ENCODE data around the gene HMCN2. TPM values are rescaled to one million over a fixed set of nuclear protein-coding genes. Genes with fewer than 3 reads are reported as not detected.

Gene HMCN2
- total and polyA plus RNA-seq, 2 donors (not counting 1 experiment from before 2014, with no cell fraction given): 0.01 TPM; not detected in 1

DNA sequence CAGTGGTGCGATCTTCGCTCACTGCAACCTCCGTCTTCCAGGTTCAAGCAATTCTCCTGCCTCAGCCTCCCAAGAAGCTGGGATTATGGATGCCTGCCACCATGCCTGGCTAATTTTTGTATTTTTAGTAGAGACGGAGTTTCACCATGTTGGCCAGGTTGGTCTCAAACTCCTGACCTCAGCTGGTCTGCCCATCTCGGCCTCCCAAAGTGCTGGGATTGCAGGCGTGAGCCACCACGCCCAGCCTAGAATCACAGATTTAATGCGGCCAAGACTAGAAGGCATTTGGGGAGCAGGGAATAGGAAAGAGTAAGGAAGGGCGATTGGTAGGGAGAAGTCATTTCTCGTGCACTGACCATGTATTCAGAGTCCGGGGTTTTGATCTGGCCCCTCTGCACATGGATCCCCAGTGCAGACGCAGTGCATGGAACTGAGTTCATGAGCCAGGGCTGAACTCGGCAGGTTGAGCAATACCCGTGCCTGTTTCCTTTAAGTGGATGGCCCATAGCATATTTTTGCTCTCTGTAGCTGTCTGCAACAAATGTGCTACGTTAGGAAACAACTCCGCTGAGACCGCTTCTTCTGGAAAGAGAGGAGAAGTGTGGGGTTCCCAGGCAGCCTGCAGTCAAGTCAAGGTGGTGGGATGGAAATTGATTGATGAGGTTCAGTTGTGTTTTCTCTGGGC, 3.4 kb upstream of the HMCN2 start:
- peaks cover 2% of the 10 kb centered on the region for H3K4me1 Mint-ChIP-seq
- Histone ChIP-seq H3K36me3 (replicated peaks in 1 of 2; ENCODE audit: control extremely low read depth in 1 of 2, control insufficient read depth in 1 of 2, extremely low read depth in 1 of 2, insufficient read depth in 2 of 2, low read length in 1 of 2) (no peaks in the 10 kb centered on the region), H3K79me2 (ENCODE audit: control insufficient read depth, insufficient read depth, low read length) (no peaks in the 10 kb centered on the region), H3K4me3 (ENCODE audit: control extremely low read depth in 1 of 5, extremely low read depth in 1 of 5, insufficient read depth in 1 of 5, low read depth in 2 of 5, low read length in 4 of 5) (no peak overlapping the region), H3K9ac (ENCODE audit: low read length) (no peak overlapping the region), H3K27me3 (replicated peaks in 1 of 4; ENCODE audit: control extremely low read depth in 1 of 4, control insufficient read depth in 3 of 4, insufficient read depth in 4 of 4, low read length in 3 of 4) (peaks cover 0 to 50% (median 15%) of the 10 kb centered on the region in 4 experiments), H3K27ac (ENCODE audit: low read length in 2 of 2) (no peak overlapping the region), H2AFZ (ENCODE audit: insufficient read depth, low read depth, low read length, poor library complexity, severe bottlenecking) (no peak overlapping the region), H3K4me1 (ENCODE audit: control insufficient read depth in 2 of 2, insufficient read depth in 2 of 2, low read length in 2 of 2) (no peaks in the 10 kb centered on the region), H3K9me3 (ENCODE audit: control extremely low read depth in 1 of 3, control insufficient read depth in 2 of 3, insufficient read depth in 1 of 3, low read length in 2 of 3) (peaks cover 0 to 4% (median 0%) of the 10 kb centered on the region in 3 donors), H4K20me1 (ENCODE audit: control insufficient read depth, insufficient read depth, low read length, poor library complexity, severe bottlenecking) (no peaks in the 10 kb centered on the region), H3K4me2 (replicated peaks; ENCODE audit: low read depth, low read length, poor library complexity, severe bottlenecking) (no peak overlapping the region)
- no peak for ATAC-seq (ENCODE audit: low read depth)
- peaks cover 63% of the 10 kb centered on the region for H3K27me3 Mint-ChIP-seq
- DNase-seq: no peak
- WGBS (ENCODE audit: insufficient coverage): 75% methylated on average over 15 of the region's 17 CpGs
- no peak overlapping the region for H3K4me3 Mint-ChIP-seq
- H3K9me3 Mint-ChIP-seq (ENCODE audit: insufficient read depth): no peaks in the 10 kb centered on the region
- ChIA-PET CTCF (no interaction called here), POLR2A (no interaction called here)
- H3K27ac Mint-ChIP-seq: no peak overlapping the region
- intact Hi-C loops (cut with micrococcal nuclease): no loop called here
- no peak for TF ChIP-seq CTCF (IDR thresholded peaks at IDR 0.05)
- TF ChIP-seq EZH2 (IDR thresholded peaks at IDR 0.05; ENCODE audit: borderline replicate concordance, insufficient read depth, low read depth, low read length, poor library complexity, severe bottlenecking): no peak

DNA sequence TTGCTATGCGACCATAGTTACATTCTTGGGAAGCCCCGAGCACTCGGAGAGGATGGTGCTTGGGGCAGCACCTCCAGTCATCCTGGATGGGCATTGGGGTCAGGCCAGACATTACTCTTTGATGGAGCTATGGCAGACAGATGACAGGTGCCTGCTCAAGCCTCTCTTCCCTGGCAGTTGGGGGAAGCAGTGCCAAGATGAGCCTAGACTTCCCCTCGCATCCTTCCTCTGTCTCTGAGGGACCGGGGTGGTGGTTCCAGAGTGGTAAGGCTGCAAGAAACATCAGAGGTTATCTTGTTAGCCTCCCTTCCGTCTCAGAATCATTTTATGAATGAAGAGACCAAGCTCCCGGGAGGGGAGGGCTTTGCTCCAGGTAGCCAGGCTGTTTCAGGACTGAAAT, 2.8 kb upstream of the HMCN2 start:
- Histone ChIP-seq H3K4me3 (ENCODE audit: control extremely low read depth in 1 of 5, extremely low read depth in 1 of 5, insufficient read depth in 1 of 5, low read depth in 2 of 5, low read length in 4 of 5) (no peak overlapping the region), H3K4me1 (ENCODE audit: control insufficient read depth in 2 of 2, insufficient read depth in 2 of 2, low read length in 2 of 2) (no peaks in the 10 kb centered on the region), H3K27me3 (replicated peaks in 1 of 4; ENCODE audit: control extremely low read depth in 1 of 4, control insufficient read depth in 3 of 4, insufficient read depth in 4 of 4, low read length in 3 of 4) (peaks cover 0 to 50% (median 17%) of the 10 kb centered on the region in 4 experiments), H3K27ac (ENCODE audit: low read length in 2 of 2) (no peak overlapping the region), H2AFZ (ENCODE audit: insufficient read depth, low read depth, low read length, poor library complexity, severe bottlenecking) (no peak overlapping the region), H3K9ac (ENCODE audit: low read length) (no peak overlapping the region), H3K9me3 (ENCODE audit: control extremely low read depth in 1 of 3, control insufficient read depth in 2 of 3, insufficient read depth in 1 of 3, low read length in 2 of 3) (peaks cover 0 to 4% (median 0%) of the 10 kb centered on the region in 3 donors), H3K36me3 (replicated peaks in 1 of 2; ENCODE audit: control extremely low read depth in 1 of 2, control insufficient read depth in 1 of 2, extremely low read depth in 1 of 2, insufficient read depth in 2 of 2, low read length in 1 of 2) (no peaks in the 10 kb centered on the region), H4K20me1 (ENCODE audit: control insufficient read depth, insufficient read depth, low read length, poor library complexity, severe bottlenecking) (no peaks in the 10 kb centered on the region), H3K79me2 (ENCODE audit: control insufficient read depth, insufficient read depth, low read length) (no peaks in the 10 kb centered on the region), H3K4me2 (replicated peaks; ENCODE audit: low read depth, low read length, poor library complexity, severe bottlenecking) (no peak overlapping the region)
- no peak overlapping the region for H3K4me3 Mint-ChIP-seq
- ATAC-seq (ENCODE audit: low read depth) (no peak), DNase-seq (no peak)
- H3K4me1 Mint-ChIP-seq: peaks cover 2% of the 10 kb centered on the region
- ChIA-PET CTCF (no interaction called here), POLR2A (no interaction called here)
- H3K27me3 Mint-ChIP-seq: peaks cover 64% of the 10 kb centered on the region
- TF ChIP-seq CTCF (IDR thresholded peaks at IDR 0.05) (no peak), EZH2 (IDR thresholded peaks at IDR 0.05; ENCODE audit: borderline replicate concordance, insufficient read depth, low read depth, low read length, poor library complexity, severe bottlenecking) (no peak)
- H3K27ac Mint-ChIP-seq: no peak overlapping the region
- WGBS (ENCODE audit: insufficient coverage): 78% methylated on average over 7 of the region's 7 CpGs
- no peaks in the 10 kb centered on the region for H3K9me3 Mint-ChIP-seq (ENCODE audit: insufficient read depth)
- intact Hi-C loops (cut with micrococcal nuclease): no loop called here
